Activated CD8-positive, alpha-beta memory T cell treated with anti-CD3 and anti-CD28 coated beads, Interleukin-2, amount 10 ng/mL, durations not matched to agents 7 days and 5 days (primary cell): Measurements from ENCODE around the gene DMBT1. TPM values are rescaled to one million over a fixed set of nuclear protein-coding genes. Genes with fewer than 3 reads are reported as not detected.

Experiments
- ATAC-seq: fragments of 150-1000 bp; cut with Tn5 transposase; one replicate; pipeline ENCODE4 v1.10.0; 2021; ENCODE audit warnings: moderate library complexity
- CTCF ChIA-PET: fragments of 350-600 bp; sonication (Branson Sonifier 250); formaldehyde crosslinking; loops from one replicate; lab custom pipeline; 2021; ENCODE audit warnings: antibody characterized with exemption; lab: Charles Lee
- DNase-seq: peaks from one replicate; pipeline ENCODE4 v3.0.0-alpha.2; 2020
- H3K27ac Mint-ChIP-seq: one replicate; pipeline ENCODE4 v1.8.0; 2021; ENCODE audit warnings: mild to moderate bottlenecking, mixed read lengths
- H3K27me3 Mint-ChIP-seq: one replicate; pipeline ENCODE4 v1.8.0; 2021; ENCODE audit warnings: mixed read lengths
- H3K36me3 Mint-ChIP-seq: one replicate; pipeline ENCODE4 v1.8.0; 2021; ENCODE audit warnings: mild to moderate bottlenecking, mixed read lengths
- H3K4me1 Mint-ChIP-seq: one replicate; pipeline ENCODE4 v1.8.0; 2021; ENCODE audit warnings: mixed read lengths
- H3K4me3 Mint-ChIP-seq: one replicate; pipeline ENCODE4 v1.8.0; 2021; ENCODE audit warnings: mild to moderate bottlenecking, moderate library complexity, mixed read lengths
- H3K9me3 Mint-ChIP-seq: one replicate; pipeline ENCODE4 v1.8.0; 2022; ENCODE audit warnings: low read depth, mixed read lengths
- total RNA-seq, 2 experiments: library from RNA; stranded (reverse); gene quantifications; one replicate each; pipeline ENCODE4 v1.2.3, GENCODE V29; 2021

The DMBT1 gene
- total RNA-seq, result not detected

DNA sequence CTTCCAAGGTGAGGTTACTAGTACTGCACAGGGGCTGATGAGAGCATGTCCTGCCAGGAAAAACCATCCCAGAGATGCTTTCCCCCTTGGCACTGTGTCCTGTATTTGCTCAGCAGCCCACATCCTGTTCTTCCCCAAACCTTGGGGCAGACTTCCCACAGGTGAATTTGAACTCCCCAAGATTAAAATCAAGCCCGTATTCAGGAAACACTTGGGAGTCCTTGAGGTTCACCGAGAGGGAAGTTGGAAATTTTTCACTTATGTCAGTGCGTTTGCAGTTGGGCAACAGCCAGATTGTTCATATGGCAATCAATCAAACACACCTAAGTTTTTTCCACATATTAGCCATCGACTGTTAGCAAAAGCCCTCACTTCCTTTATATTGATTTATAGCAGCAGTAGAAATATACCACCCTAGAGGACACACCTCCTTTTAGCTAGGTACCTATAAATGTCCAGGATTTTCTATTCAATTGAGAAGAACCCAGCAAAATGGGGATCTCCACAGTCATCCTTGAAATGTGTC lies at the start of gene DMBT1:
Gene DMBT1, plus strand, starts transcription at position 476 of the 526 bp plus-strand sequence. Its CDS starts 17 bp downstream, at position 493.
- Mint-ChIP-seq H3K4me3 (no peak within 1 kb of the TSS), H3K9me3 (no peaks in the 10 kb centered on the region), H3K4me1 (peaks cover 26% of the 10 kb centered on the region), H3K27me3 (peaks cover 64% of the 10 kb centered on the region), H3K36me3 (no peaks in the 10 kb centered on the region), H3K27ac (no peak within 1 kb of the TSS)
- CTCF ChIA-PET, result no interaction called here
- ATAC-seq (no peak), DNase-seq (no peak)

DNA sequence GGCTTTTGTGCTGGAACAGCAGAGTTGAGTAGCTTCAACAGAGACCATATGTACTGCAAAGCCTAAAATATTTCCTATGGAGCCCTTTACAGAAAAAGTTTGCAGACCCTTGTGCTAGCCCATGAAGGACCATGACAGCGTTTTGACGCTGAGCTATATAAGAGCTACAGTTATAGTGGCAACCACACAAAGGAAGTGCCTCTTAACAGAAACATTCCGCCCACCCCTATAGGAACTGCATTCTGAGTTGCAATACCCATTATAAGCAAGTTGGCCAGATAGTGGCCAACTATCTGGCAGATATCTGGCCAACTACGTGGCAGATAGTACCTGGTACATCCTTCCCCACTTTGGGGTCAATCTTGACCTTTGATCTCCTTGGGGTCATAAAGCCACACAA lies 47.5 kb upstream of the DMBT1 start:
- DNase-seq (no peak), ATAC-seq (no peak)
- Mint-ChIP-seq H3K27me3 (peaks cover 16% of the 10 kb centered on the region), H3K4me1 (peaks cover 40% of the 10 kb centered on the region), H3K36me3 (no peaks in the 10 kb centered on the region), H3K4me3 (no peak overlapping the region), H3K9me3 (no peaks in the 10 kb centered on the region), H3K27ac (no peak overlapping the region)
- CTCF ChIA-PET, result interaction anchor here (1.6 to 3.2 kb wide), 2 partner anchors 11 to 52 kb away, joined by 3 to 19 read pairs; no protein-coding TSS in a partner anchor

DNA sequence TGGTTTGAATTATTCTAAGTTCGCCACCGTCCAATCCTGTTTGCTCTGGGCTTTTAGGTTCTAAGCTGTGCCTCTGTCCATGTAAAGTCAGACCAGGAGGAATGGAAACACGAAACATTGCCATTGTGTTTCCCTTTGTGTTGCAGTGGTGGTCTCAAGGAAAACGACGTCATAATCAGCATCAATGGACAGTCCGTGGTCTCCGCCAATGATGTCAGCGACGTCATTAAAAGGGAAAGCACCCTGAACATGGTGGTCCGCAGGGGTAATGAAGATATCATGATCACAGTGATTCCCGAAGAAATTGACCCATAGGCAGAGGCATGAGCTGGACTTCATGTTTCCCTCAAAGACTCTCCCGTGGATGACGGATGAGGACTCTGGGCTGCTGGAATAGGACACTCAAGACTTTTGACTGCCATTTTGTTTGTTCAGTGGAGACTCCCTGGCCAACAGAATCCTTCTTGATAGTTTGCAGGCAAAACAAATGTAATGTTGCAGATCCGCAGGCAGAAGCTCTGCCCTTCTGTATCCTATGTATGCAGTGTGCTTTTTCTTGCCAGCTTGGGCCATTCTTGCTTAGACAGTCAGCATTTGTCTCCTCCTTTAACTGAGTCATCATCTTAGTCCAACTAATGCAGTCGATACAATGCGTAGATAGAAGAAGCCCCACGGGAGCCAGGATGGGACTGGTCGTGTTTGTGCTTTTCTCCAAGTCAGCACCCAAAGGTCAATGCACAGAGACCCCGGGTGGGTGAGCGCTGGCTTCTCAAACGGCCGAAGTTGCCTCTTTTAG lies 46.3 kb upstream of the DMBT1 start:
- DNase-seq (no peak), ATAC-seq (no peak)
- Mint-ChIP-seq H3K27me3 (peaks cover 26% of the 10 kb centered on the region), H3K27ac (no peak overlapping the region), H3K4me1 (peaks cover 40% of the 10 kb centered on the region), H3K36me3 (no peaks in the 10 kb centered on the region), H3K9me3 (no peaks in the 10 kb centered on the region), H3K4me3 (no peak overlapping the region)
- CTCF ChIA-PET, result interaction anchor here (0.7 to 2.8 kb wide), 6 partner anchors 23 to 294 kb away, joined by 3 to 13 read pairs (median 4); no protein-coding TSS in a partner anchor

DNA sequence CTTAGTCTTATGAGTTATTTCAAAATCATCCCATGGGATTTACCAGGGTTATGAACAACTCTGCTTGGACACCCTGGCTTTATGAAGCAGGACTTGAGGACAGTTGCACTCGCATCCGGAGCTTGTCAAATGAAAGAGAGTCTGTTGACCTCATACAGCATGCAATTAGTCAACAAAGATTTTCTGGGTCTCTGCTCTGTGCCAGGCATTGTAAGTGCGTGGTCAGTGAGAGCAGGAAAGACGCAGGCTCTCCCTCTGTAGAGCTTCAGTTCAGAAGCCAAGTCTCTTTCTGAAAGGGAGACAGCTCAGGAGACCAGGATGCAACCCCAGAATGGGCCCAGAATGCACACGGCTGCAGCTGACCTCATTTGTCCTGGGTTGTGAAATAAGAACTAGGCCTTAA lies 45.5 kb upstream of the DMBT1 start:
- Mint-ChIP-seq H3K4me3 (no peak overlapping the region), H3K9me3 (no peaks in the 10 kb centered on the region), H3K4me1 (peaks cover 40% of the 10 kb centered on the region), H3K27ac (no peak overlapping the region), H3K36me3 (no peaks in the 10 kb centered on the region), H3K27me3 (peaks cover 28% of the 10 kb centered on the region)
- ATAC-seq (no peak), DNase-seq (no peak)
- CTCF ChIA-PET, result interaction anchor here (1.0 to 2.8 kb wide), 7 partner anchors 21 to 216 kb away, joined by 3 to 13 read pairs (median 4); partner anchors contain the start of gene PLEKHA1

DNA sequence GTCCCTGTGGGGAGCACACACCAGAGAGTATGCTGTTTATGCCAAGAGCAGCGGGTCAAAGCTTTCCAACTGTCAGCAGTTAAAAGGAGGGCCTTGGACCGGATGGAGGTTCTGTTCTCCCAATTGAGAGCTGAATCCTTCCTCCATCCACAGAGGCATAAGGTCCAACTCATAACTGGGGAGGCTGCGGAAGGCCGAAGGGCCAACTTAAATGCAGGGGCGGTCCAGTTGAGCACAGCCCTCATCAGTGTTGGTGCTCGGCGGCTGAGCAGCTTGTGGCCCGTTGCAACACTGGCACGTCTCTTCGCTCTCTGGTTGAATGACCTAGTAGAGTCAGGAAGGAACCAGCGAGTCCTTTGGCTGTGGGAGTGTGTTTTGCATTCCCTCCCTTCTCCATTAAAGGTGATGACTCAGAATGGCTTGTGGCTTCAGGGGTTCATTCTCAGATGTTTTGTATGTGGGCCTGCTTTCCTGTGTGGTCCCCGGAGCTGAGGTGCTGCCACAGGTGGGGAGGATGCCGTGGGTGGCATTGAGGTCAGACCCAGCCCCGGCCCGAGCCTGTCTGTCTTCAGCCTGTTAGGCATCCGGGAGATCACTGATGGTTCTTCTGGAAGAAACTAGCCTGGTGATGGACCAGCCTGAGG lies 44.8 kb upstream of the DMBT1 start:
- H3K36me3 Mint-ChIP-seq, result no peaks in the 10 kb centered on the region
- CTCF ChIA-PET, result interaction anchor here (1.0 to 2.8 kb wide), 8 partner anchors 19 to 217 kb away, joined by 3 to 13 read pairs (median 6); partner anchors contain the start of gene PLEKHA1
- H3K27ac Mint-ChIP-seq, result peak overlapping the region; percentile 10
- no peak overlapping the region for H3K4me3 Mint-ChIP-seq
- peaks cover 30% of the 10 kb centered on the region for H3K27me3 Mint-ChIP-seq
- no peaks in the 10 kb centered on the region for H3K9me3 Mint-ChIP-seq
- DNase-seq (peak; percentile 88), ATAC-seq (peak; percentile 85)
- H3K4me1 Mint-ChIP-seq, result peaks cover 40% of the 10 kb centered on the region

DNA sequence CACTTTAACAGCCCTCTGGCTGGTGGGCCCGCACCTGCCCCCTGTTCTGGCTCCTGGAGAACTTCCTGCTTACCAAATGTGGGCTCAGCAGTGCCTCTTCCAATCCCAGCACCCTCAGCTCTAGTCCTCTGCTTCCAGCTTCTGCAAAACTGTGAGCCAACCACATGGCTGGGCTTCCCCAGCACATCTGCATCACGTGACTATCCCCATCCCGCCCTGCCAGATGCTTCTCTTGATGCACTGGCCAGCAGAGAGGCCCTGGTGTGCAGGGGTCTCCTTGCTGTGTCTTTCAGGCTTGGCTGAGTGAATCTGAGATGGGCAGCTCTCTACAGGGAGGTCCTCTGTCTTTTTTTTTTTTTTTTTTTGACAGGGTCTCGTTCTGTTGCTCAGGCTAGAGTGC lies 43.8 kb upstream of the DMBT1 start:
- no peak for ATAC-seq
- Mint-ChIP-seq H3K36me3 (no peaks in the 10 kb centered on the region), H3K9me3 (no peaks in the 10 kb centered on the region), H3K27ac (no peak overlapping the region), H3K4me1 (peaks cover 40% of the 10 kb centered on the region), H3K4me3 (no peak overlapping the region), H3K27me3 (peaks cover 33% of the 10 kb centered on the region)
- no peak for DNase-seq
- CTCF ChIA-PET, result interaction anchor here (2.2 to 2.8 kb wide), 2 partner anchors 26 to 49 kb away, joined by 9 to 10 read pairs; no protein-coding TSS in a partner anchor

DNA sequence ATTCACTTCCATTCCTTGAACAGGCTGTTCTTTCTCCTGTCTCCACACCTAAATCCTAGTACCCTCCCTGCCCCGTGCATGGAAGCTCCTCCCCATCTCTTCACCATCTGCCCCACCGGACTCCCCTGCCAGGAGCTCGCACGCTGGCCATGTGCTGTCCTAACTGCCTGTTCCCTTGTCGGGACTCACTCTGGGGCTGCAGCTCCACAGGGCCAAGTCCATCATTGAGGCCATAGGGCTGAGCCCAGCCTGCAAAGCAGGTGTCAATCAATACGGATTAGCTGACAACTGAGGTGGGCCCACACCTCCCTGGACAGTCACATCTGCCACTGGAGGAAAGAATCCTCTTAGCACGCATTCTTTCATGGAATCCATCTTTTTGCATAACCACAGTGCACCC lies 41.4 kb upstream of the DMBT1 start:
- ATAC-seq (no peak), DNase-seq (no peak)
- Mint-ChIP-seq H3K9me3 (no peaks in the 10 kb centered on the region), H3K36me3 (no peaks in the 10 kb centered on the region), H3K4me1 (peaks cover 28% of the 10 kb centered on the region), H3K4me3 (no peak overlapping the region), H3K27me3 (peaks cover 51% of the 10 kb centered on the region), H3K27ac (no peak overlapping the region)
- CTCF ChIA-PET, result interaction anchor here (0.9 kb wide), 1 partner anchor 15 kb away, joined by 3 read pairs; no protein-coding TSS in a partner anchor

DNA sequence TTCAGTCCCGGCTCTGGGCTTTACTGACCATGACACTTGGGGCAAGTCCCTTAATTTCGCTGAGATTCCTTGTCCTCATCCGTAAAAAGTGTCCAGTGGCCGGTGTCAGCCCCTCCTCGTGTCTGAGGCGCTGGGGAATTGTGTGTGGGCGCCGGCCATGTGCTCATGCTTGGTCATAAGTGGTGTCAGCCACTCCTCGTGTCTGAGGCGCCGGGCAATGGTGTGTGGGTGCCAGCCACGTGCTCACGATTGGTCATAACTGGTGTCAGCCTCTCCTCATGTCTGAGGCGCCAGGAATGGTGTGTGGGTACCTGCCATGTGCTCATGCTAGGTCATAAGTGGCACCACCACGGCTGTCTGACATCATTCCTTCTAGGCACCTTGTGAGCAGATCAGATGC lies 40.7 kb upstream of the DMBT1 start:
- H3K27ac Mint-ChIP-seq, result no peak overlapping the region
- no peaks in the 10 kb centered on the region for H3K36me3 Mint-ChIP-seq
- H3K4me3 Mint-ChIP-seq, result no peak overlapping the region
- H3K27me3 Mint-ChIP-seq, result peaks cover 52% of the 10 kb centered on the region
- CTCF ChIA-PET, result no interaction called here
- DNase-seq (no peak), ATAC-seq (no peak)
- H3K4me1 Mint-ChIP-seq, result peaks cover 23% of the 10 kb centered on the region
- no peaks in the 10 kb centered on the region for H3K9me3 Mint-ChIP-seq

DNA sequence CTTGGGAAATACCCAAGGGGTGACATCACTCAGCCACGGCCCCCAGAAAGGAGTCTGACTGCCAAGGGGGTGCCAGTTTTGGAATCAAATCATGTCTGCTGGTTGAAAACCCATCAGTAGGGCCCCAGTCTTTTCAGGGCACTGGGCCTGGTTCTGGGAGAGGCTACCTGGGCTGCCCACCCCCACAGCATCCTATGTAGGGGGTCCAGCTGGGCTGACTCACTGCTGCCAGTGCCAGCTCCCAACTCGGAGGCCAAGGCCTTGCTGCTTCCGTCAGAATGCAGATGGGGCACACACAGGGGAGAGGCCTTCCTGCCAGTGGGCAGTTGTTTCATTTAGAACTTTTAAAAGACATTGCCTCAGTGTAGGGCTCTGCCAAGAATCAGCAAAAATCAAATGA lies 39.5 kb upstream of the DMBT1 start:
- Mint-ChIP-seq H3K27me3 (peaks cover 56% of the 10 kb centered on the region), H3K4me3 (no peak overlapping the region)
- ATAC-seq, result no peak

DNA sequence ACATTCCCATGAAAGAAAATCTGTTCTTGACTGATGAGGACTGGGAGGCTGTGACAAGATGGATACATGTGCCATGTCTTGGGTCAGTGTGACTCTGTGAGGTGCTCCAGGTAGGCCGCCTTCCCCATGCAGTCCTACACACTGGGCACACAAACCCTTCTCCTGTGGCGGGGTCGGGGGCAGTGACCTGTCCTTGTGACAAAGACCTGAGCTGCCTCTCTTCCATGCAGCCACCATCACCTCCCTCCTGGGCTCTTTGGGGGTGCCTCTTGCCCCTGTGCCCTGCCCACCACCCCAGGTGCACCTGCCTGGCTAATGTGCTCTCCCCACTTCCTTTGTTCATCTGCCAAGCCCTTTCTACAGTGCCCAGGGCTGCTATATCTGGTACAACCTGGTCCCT lies 35.7 kb upstream of the DMBT1 start:
- no peak overlapping the region for H3K27ac Mint-ChIP-seq
- peaks cover 47% of the 10 kb centered on the region for H3K27me3 Mint-ChIP-seq
- H3K9me3 Mint-ChIP-seq, result no peaks in the 10 kb centered on the region
- no peaks in the 10 kb centered on the region for H3K36me3 Mint-ChIP-seq
- no peak overlapping the region for H3K4me3 Mint-ChIP-seq
- ATAC-seq (no peak), DNase-seq (no peak)
- CTCF ChIA-PET, result interaction anchor here (0.7 to 1.3 kb wide), 4 partner anchors 12 to 44 kb away, joined by 3 to 7 read pairs (median 4); no protein-coding TSS in a partner anchor
- peaks cover 9% of the 10 kb centered on the region for H3K4me1 Mint-ChIP-seq

More for the DNA sequence above, 39.5 kb upstream of the DMBT1 start:
- Mint-ChIP-seq H3K36me3 (no peaks in the 10 kb centered on the region), H3K27ac (no peak overlapping the region), H3K9me3 (no peaks in the 10 kb centered on the region), H3K4me1 (peaks cover 12% of the 10 kb centered on the region)
- no peak for DNase-seq
- CTCF ChIA-PET, result no interaction called here

DNA sequence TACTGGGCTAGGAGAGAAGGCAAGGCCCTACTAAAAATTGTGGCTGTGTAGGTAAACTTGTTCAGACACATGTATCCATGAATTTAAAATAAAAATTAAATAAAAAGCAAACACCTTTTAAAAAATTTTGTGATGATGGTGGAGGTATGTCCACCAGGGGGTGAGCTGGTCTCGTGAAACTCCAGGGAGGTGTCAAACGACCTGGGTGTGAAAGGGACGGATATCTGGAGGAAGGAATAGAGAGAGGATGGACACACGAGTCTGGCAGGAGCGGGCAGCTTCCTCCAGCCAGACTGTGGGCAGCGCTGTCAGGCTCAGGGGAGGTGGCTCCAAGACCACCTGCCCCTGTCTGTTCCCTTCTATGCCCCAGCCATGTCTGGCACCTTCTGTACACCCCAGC lies 34.8 kb upstream of the DMBT1 start:
- H3K27ac Mint-ChIP-seq, result no peak overlapping the region
- DNase-seq, result no peak
- CTCF ChIA-PET, result interaction anchor here (1.3 kb wide), 2 partner anchors 40 to 43 kb away, joined by 4 to 7 read pairs; no protein-coding TSS in a partner anchor
- no peak overlapping the region for H3K4me3 Mint-ChIP-seq
- peaks cover 49% of the 10 kb centered on the region for H3K27me3 Mint-ChIP-seq
- no peak for ATAC-seq
- H3K4me1 Mint-ChIP-seq, result peaks cover 16% of the 10 kb centered on the region
- no peaks in the 10 kb centered on the region for H3K36me3 Mint-ChIP-seq
- H3K9me3 Mint-ChIP-seq, result no peaks in the 10 kb centered on the region

DNA sequence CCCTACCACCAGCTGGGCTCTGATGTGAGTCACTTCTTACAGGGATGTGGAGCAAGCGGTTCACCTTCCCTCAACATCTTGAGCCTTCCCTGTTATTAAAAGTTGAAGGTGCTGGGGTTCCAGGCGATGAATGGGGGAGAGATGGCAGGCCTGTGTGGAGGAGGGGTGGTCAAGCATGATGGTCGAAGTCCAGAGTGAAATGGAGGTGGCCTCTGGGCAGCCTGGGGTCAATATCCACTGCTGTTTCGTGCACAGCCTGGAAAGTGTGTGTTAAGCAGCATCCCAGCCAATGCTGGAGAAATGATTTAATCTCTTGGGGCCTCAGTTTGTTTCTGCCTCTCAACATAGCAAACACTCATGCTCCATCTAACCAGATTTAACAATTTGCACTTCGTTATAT lies 33.7 kb upstream of the DMBT1 start:
- H3K9me3 Mint-ChIP-seq, result no peaks in the 10 kb centered on the region

DNA sequence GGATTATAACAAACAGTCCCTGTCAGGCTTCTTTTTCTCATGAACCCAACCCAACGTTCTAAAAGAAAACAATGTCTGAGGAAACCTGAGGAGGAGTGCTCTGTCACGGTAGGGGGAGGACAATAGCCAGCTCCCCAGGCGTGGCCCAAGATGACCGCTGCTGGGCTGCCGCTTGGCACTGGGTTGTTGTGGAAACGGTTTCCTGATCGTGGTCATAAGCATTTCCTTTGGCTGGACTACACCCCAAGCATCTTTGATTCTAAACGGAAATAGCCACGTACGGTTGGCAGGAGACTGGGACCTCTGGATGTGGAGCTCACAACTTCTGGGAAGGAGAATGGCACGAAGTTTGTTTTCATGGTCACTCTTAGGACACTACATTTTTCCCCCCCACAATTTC lies 30.4 kb upstream of the DMBT1 start:
- no peak overlapping the region for H3K4me3 Mint-ChIP-seq
- H3K36me3 Mint-ChIP-seq, result no peaks in the 10 kb centered on the region
- peaks cover 16% of the 10 kb centered on the region for H3K4me1 Mint-ChIP-seq
- no peak for DNase-seq
- no peak for ATAC-seq
- CTCF ChIA-PET, result no interaction called here
- peaks cover 35% of the 10 kb centered on the region for H3K27me3 Mint-ChIP-seq
- H3K9me3 Mint-ChIP-seq, result no peaks in the 10 kb centered on the region
- no peak overlapping the region for H3K27ac Mint-ChIP-seq

More for the DNA sequence above, 33.7 kb upstream of the DMBT1 start:
- H3K4me3 Mint-ChIP-seq, result no peak overlapping the region
- DNase-seq (no peak), ATAC-seq (no peak)
- H3K4me1 Mint-ChIP-seq, result peaks cover 16% of the 10 kb centered on the region
- H3K27ac Mint-ChIP-seq, result no peak overlapping the region
- CTCF ChIA-PET, result interaction anchor here (2.1 kb wide), 1 partner anchor 39 kb away, joined by 5 read pairs; no protein-coding TSS in a partner anchor
- no peaks in the 10 kb centered on the region for H3K36me3 Mint-ChIP-seq
- H3K27me3 Mint-ChIP-seq, result peaks cover 55% of the 10 kb centered on the region
